GM20431 (cell line): ENCODE data around the gene CDY2B.
"Not testable (repeated sequence)": the region's sequence is repeated elsewhere in the genome, so short reads cannot be mapped to it uniquely, and the experiment has no call there.

Experiments
- in situ Hi-C: fragments of 300-500 bp; cut with MseI, MboI; formaldehyde crosslinking; loops from one replicate; pipeline ENCODE4 v1.15.0; 2020; ENCODE audit warnings: low sequenced_read_pairs; ENCODE audit not compliant: unreplicated experiment

The CDY2B gene, protein sequence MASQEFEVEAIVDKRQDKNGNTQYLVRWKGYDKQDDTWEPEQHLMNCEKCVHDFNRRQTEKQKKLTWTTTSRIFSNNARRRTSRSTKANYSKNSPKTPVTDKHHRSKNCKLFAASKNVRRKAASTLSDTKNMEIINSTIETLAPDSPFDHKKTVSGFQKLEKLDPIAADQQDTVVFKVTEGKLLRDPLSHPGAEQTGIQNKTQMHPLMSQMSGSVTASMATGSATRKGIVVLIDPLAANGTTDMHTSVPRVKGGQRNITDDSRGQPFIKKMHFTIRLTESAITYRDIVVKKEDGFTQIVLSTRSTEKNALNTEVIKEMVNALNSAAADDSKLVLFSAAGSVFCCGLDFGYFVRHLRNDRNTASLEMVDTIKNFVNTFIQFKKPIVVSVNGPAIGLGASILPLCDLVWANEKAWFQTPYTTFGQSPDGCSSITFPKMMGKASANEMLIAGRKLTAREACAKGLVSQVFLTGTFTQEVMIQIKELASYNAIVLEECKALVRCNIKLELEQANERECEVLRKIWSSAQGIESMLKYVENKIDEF

DNA sequence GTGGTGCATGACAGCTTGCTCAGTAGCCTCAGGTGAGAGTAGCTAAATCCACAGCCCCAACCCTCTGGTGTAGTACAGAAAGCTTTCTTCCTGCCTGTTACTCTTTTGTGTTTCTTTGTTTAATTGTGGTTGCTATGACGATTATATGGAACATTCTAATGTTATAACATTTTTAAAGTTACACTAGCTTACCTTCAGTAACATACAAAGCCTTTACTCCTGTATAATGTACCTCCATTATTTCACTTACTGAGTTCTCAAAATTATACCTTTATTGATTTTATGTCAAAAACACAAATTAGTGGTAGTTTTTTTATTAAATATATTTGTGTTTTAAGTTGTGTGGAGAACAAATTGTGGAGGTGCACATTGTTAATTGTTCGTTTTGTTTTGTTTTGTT lies at the start of gene CDY2B:
TSS of gene CDY2B (minus strand) at position 101 of the 400 bp plus-strand sequence. CDS start 328 bp downstream, outside the sequence.
- in situ Hi-C loops = not testable (repeated sequence)

DNA sequence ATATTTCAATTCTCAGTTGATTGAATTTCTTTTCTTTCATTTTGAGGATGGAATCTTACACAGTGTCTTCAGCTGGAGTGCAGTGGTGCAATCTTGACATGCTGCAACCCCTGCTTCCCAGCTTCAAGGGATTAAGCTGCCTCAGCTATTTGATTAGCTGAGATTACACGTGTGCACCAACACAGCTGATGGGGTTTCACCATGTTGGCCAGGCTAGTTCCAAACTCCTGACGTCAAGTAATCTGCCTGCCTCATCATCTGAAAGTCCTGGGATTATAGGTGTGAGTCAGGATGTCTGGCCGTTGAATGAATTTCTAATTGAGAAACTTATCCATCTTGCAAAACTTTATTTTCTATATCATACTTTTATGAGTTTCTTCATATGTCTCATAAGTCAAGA lies 28.0 kb upstream of the CDY2B start:
- in situ Hi-C loops = not testable (repeated sequence)

DNA sequence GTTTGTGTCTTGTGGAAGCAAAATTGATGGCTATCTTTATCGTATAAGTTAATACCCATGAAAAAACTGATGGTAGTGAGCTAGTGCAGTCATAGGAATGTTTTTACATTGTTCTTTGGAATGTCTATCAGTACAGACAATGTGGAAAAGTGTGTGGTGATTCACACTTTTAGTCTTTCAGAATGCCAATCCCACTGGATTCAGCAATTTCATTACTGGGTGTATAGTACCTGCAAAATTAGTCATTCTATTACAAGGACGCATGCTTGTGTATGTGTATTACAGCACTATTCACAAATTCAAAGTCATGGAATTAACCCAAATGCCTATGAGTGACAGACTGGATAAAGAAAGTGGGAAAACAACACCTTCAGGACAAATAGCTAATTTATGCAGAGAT lies 27.3 kb upstream of the CDY2B start:
- in situ Hi-C loops = not testable (repeated sequence)

DNA sequence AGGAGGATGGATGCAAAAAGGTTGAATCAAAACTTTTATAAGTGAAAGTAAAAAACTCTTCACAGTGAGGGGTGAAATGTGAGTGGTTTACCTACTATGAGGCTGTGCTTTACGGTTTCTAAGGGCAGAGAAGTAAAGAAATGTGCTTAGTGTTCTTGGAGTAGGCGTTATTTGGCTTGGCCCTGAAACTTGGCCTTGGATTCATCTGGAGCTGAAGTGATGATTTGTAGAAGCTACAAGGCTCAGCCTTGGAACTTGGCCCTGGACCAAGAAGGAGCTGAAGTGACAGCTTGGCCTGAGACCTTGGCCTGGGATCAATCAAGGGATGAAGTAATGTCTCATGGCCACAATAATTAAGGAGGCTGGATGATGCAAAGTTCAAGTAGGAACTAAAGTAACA lies 1.7 kb upstream of the CDY2B start:
- in situ Hi-C loops = not testable (repeated sequence)

DNA sequence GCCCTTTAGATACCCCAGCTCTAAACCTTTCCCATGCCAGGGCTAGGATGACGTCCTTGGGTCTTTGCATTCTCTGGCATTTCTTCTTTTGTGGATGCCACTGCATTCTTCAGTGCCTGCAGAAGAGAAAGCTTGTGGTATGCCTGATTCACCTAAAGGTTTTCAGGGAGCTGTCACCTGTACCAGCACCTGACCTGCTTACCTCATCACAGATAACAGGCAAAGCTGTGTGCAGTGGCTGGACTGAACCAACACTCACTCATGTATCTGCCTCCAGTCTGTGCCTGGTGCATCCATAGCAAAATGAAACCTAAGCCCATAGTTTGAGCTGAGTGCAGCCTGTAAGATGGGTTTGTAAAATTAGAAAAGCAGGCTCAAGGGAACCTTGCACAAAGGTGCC lies 3.3 kb downstream of the CDY2B start:
- in situ Hi-C loops = not testable (repeated sequence)

GRCh38 chrY:17875401-17875800 lies 4.6 kb downstream of the CDY2B start:
- in situ Hi-C loops = not testable (repeated sequence)

DNA sequence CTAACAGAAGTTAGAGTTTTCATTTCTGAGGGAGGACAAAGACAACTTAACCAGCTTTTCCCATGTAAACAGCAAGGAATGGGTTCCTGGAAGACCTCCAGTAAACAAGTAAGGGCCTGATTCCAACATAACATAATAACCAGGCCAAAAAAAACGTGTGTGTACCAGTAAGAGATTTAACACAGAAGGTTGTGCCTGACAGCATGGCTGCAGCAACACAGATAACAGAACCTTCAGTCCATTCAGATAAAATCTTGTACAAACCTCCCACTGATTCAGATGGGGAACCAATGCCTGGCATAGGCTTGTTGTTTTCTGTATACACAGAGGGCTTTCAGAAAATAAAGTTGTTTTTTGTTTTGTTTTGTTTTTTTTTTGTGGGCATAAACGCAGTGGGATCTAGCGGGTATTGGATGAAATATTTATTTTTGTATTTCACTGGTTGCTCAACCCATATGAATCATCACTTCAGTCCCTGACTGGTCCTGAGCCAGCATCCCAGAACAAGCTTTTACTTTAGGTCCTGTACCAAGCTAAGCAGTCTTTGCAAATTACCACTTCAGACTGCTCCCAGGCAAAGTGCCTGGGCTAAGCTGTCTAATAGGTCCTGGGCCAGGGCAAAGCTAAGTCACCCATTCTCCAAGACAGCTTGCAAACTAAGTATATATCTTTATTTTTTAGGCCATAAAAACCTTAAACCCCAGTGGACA lies 8.7 kb downstream of the CDY2B start:
- in situ Hi-C loops = not testable (repeated sequence)

DNA sequence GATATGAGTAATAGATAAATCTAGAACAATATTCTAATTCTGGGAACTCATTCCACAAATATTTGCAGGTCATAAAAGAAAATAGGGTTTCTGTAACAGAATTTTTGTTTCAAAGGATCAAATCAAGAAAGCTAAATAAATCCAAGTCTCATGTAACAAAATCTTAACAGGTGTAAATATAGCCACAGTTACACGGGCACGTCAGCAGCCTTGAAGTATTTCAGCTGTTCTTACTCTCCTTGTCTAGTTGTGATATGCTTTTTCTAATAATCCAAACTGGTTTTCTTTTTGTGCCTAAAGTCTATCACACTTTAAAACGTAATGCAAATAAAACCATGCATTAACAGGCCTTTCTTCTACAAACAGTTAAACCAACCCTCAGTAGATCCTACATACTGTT lies 9.3 kb downstream of the CDY2B start:
- in situ Hi-C loops = not testable (repeated sequence)

GRCh38 chrY:17867850-17868249 lies 12.2 kb downstream of the CDY2B start:
- in situ Hi-C loops = not testable (repeated sequence)

GRCh38 chrY:17860634-17861033 lies 19.4 kb downstream of the CDY2B start:
- in situ Hi-C loops = not testable (repeated sequence)

DNA sequence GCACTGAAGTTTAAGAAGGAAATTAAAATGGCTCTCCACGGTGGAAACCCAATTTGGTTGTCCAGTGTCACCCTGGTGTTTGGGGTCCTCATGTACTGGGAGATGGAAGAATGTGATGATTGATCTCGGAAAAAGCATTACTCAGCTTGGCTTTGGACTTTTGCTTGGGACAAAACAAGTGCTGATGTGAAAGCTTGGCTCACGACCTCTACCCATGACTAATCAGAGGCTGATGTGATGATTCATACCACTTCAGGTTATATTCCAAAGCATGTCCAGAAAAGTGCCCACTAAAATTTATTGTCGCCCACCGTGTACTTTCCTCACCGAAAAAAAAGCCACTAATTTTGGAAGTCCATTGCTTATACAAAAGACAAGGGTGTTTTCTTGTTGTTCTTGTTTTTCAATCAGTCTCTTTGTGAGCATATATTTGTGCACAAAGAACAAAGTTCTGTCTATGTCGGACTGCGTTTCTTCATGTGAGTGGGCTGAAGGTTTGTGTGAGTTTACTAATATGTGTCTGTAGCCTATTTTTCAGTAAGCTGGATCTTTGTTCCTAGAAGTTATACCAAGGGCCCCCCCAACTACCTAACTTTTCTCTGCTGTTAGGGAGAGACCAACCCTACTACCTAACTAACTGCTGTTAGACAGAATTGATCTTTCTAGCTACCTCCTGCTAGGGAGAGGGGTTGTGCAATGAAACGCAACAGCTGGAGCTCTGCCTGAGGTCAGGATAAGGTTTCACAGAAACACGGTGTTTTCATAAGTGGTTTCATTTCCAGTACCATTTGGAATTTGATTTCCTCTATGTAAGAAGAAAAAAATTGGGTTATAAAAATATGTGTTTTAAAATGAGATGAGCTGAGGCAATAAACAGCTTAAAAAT lies 22.8 kb downstream of the CDY2B start:
- in situ Hi-C loops = not testable (repeated sequence)

- in situ Hi-C loops = not testable (repeated sequence)
These were observed 23.5 kb downstream of the CDY2B start for GRCh38 chrY:17856508-17856907.

- in situ Hi-C loops = not testable (repeated sequence)
These were observed 30.9 kb downstream of the CDY2B start for GRCh38 chrY:17849131-17849530.

DNA sequence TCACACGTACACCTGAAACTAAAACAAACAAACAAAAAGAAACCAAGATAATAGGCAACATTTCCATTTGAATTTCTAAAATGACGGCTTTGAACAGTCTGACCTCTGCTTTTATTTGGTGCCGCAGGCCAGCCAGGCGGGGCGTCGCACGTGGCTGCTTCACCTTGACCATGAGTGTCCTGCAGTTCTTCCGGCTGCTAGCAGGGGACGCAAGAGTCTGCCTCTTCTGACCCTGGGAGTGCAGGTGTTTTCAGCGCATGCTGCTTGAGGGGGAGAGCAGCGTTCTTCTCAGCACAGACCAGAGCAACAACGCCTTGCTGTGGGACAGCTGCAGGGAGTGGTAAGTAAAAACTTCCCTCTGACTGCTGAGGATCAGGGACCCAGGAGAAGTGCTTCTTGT lies 47.9 kb downstream of the CDY2B start:
- in situ Hi-C loops = not testable (repeated sequence)
